Hepatocyte (in vitro differentiated cells): ENCODE measurements around the gene AUTS2.

ENCODE experiments used
- EZH2 ChIP-seq: fragments of 200-600 bp; sonication (generic); IDR thresholded peaks from 2 replicates; pipeline ENCODE4 v1.6.1; 2016; ENCODE audit warnings: antibody characterized with exemption, mild to moderate bottlenecking, borderline replicate concordance
- EZH2phosphoT487 ChIP-seq: fragments of 200-600 bp; sonication (generic); IDR thresholded peaks from one replicate; pipeline ENCODE4 v1.6.1; 2018; ENCODE audit warnings: antibody characterized with exemption, mild to moderate bottlenecking, low read depth, moderate library complexity; ENCODE audit not compliant: unreplicated experiment, severe bottlenecking
- TF ChIP-seq, protein P1 (sequence below): fragments of 200-600 bp; sonication (generic); IDR thresholded peaks from 2 replicates; pipeline ENCODE4 v1.5.1; 2016; ENCODE audit warnings: antibody characterized with exemption, mild to moderate bottlenecking; ENCODE audit not compliant: poor library complexity

DNA sequence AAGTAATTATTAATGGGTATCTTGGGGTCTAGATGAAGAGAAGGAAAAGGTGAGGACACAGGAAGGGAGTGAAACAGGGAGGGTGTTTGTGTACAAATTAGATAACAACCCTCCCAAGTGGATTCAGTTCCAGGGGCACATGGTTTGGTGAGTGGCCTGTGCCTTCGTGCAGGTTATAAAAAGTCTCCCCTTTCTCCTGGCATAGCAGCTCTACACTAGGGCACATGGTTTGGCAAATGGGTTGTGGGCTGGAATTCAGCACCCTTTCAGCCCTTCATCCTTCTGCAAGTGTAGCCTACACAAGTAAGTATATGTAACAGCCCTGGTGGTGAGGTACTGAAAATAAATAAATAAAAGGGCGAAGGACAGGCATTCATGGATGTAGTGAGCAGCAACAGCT, 359.4 kb downstream of the AUTS2 start:
- TF ChIP-seq, protein P1, sequence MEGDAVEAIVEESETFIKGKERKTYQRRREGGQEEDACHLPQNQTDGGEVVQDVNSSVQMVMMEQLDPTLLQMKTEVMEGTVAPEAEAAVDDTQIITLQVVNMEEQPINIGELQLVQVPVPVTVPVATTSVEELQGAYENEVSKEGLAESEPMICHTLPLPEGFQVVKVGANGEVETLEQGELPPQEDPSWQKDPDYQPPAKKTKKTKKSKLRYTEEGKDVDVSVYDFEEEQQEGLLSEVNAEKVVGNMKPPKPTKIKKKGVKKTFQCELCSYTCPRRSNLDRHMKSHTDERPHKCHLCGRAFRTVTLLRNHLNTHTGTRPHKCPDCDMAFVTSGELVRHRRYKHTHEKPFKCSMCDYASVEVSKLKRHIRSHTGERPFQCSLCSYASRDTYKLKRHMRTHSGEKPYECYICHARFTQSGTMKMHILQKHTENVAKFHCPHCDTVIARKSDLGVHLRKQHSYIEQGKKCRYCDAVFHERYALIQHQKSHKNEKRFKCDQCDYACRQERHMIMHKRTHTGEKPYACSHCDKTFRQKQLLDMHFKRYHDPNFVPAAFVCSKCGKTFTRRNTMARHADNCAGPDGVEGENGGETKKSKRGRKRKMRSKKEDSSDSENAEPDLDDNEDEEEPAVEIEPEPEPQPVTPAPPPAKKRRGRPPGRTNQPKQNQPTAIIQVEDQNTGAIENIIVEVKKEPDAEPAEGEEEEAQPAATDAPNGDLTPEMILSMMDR: no peak
- no peak for TF ChIP-seq EZH2
- no peak for TF ChIP-seq EZH2phosphoT487
